HepG2 (cell line): Measurements from ENCODE around the gene AP3B1. TPM values are rescaled to one million over a fixed set of nuclear protein-coding genes. Genes with fewer than 3 reads are reported as not detected.

Experiments used
- ATAC-seq: fragments of 200-7000 bp; cut with Tn5 transposase; 3 replicates; pipeline ENCODE4 v1.9.1; 2020; ENCODE audit warnings: mild to moderate bottlenecking, moderate library complexity
- BruUV-seq: library from RNA; stranded (reverse); fragments of 400-500 nt; replicated peaks from 2 replicates; lab custom pipeline; 2021; lab: Mats Ljungman, UMichigan
- CTCF ChIA-PET: fragments of 300-600 bp; formaldehyde crosslinking; extraction: SDS; loops from one replicate; lab custom pipeline; 2021; ENCODE audit warnings: low total read pairs, inconsistent platforms, low intra/inter-chr PET ratio; lab: Yijun Ruan, JAX
- POLR2A ChIA-PET: fragments of 350-600 bp; sonication (Branson Sonifier 250); formaldehyde crosslinking; loops from one replicate; lab custom pipeline; 2020; ENCODE audit warnings: antibody characterized with exemption, inconsistent platforms; lab: Yijun Ruan, JAX
- DNase-seq: peaks from one replicate; pipeline ENCODE4 v3.0.0-alpha.2; 2015; ENCODE audit warnings: low spot score
- FAIRE-seq: peaks from 3 replicates; lab custom pipeline; 2011; peaks lifted over from hg19 to GRCh38; lab: Jason Lieb, UNC
- H2AFZ ChIP-seq: one replicate; pipeline ENCODE4 v1.6.1; 2011; ENCODE audit warnings: low read length, inconsistent platforms
- H3K27ac ChIP-seq: fragments of 300-600 bp; 3 replicates; pipeline ENCODE4 v1.8.0; 2011; ENCODE audit warnings: mixed run types, mild to moderate bottlenecking, mixed read lengths, low read length, inconsistent platforms; ENCODE audit not compliant: insufficient read depth; ENCODE audit errors: extremely low read length
- H3K27me3 ChIP-seq, 2 experiments: fragments of 200-600 bp in 1 of 2; 2 replicates in 1 of 2; 3 replicates in 1 of 2; pipeline versions ENCODE4 v1.6.0 to v1.8.0; 2011; ENCODE audit warnings: low read length in 2 of 2, mild to moderate bottlenecking in 2 of 2, moderate library complexity in 2 of 2, inconsistent platforms in 1 of 2; ENCODE audit not compliant: insufficient read depth in 2 of 2, control insufficient read depth in 1 of 2
- H3K36me3 ChIP-seq, 2 experiments: fragments of 200-600 bp in 1 of 2; replicated peaks in 1 of 2; 2 replicates in 1 of 2; 3 replicates in 1 of 2; pipeline versions ENCODE4 v1.5.1 to v1.8.0; 2011; ENCODE audit warnings: low read length in 2 of 2, inconsistent platforms in 1 of 2; ENCODE audit not compliant: insufficient read depth in 2 of 2, control insufficient read depth in 1 of 2
- H3K4me1 ChIP-seq: 2 replicates; pipeline ENCODE4 v1.5.1; 2012; ENCODE audit warnings: low read length, inconsistent platforms; ENCODE audit not compliant: insufficient read depth
- H3K4me2 ChIP-seq: 2 replicates; pipeline ENCODE4 v1.6.0; 2011; ENCODE audit warnings: low read depth, low read length, inconsistent platforms
- H3K4me3 ChIP-seq, 3 experiments: fragments of 200-600 bp in 1 of 3; sonication (generic), shearing (Covaris generic) in 1 of 3; replicated peaks in 1 of 3; 2 replicates each; pipeline ENCODE4 v1.5.1; 2011 to 2016; ENCODE audit warnings: low read length in 3 of 3, inconsistent platforms in 2 of 3, low read depth in 2 of 3, mild to moderate bottlenecking in 2 of 3, control low read depth in 1 of 3, mixed read lengths in 1 of 3; ENCODE audit not compliant: insufficient read depth in 1 of 3
- H3K79me2 ChIP-seq: one replicate; pipeline ENCODE4 v1.6.1; 2011; ENCODE audit warnings: low read length, inconsistent platforms; ENCODE audit not compliant: insufficient read depth
- H3K9ac ChIP-seq: 2 replicates; pipeline ENCODE4 v1.6.0; 2011; ENCODE audit warnings: mild to moderate bottlenecking, low read depth, low read length, inconsistent platforms; ENCODE audit not compliant: insufficient read depth
- H3K9me3 ChIP-seq: 2 replicates; pipeline ENCODE4 v1.5.1; 2012; ENCODE audit warnings: mild to moderate bottlenecking, low read length
- H4K20me1 ChIP-seq: 2 replicates; pipeline ENCODE4 v1.6.0; 2011; ENCODE audit warnings: inconsistent platforms, mild to moderate bottlenecking, low read length, moderate library complexity; ENCODE audit not compliant: insufficient read depth
- JUN ChIP-seq: sonication (generic); formaldehyde crosslinking; IDR thresholded peaks from 2 replicates; pipeline ENCODE4 v1.4.0; 2020; ENCODE audit warnings: mild to moderate bottlenecking, missing genetic modification reagents
- KLF11 ChIP-seq: IDR thresholded peaks from 2 replicates; pipeline ENCODE4 v1.6.1; 2016; ENCODE audit warnings: missing compliant biosample characterization
- REPIN1 ChIP-seq: sonication (generic); formaldehyde crosslinking; IDR thresholded peaks from 2 replicates; pipeline ENCODE4 v1.8.0; 2022; ENCODE audit warnings: missing genetic modification reagents, low read depth, mild to moderate bottlenecking, borderline replicate concordance
- SOX13 ChIP-seq, 3 experiments: fragments of 450-650 bp in 1 of 3; sonication (generic) in 1 of 3; formaldehyde crosslinking in 1 of 3; IDR thresholded peaks in 2 of 3; conservative IDR thresholded peaks in 1 of 3; 2 replicates each; pipeline versions ENCODE4 v1.5.0 to v1.6.1; 2016 to 2020; ENCODE audit warnings: antibody characterized with exemption in 1 of 3, mild to moderate bottlenecking in 1 of 3, missing compliant biosample characterization in 1 of 3, missing genetic modification reagents in 1 of 3, moderate library complexity in 1 of 3
- SUZ12 ChIP-seq: fragments of 150-350 bp; IDR thresholded peaks from 2 replicates; pipeline ENCODE4 v1.6.1; 2014; ENCODE audit warnings: low read depth, low read length
- TAF15 ChIP-seq: fragments of 200-400 bp; formaldehyde crosslinking; IDR thresholded peaks from one replicate; pipeline ENCODE4 v1.6.1; 2018; ENCODE audit warnings: mild to moderate bottlenecking, low read depth, low read length; ENCODE audit not compliant: poor library complexity, severe bottlenecking
- ZNF329 ChIP-seq: sonication (generic); formaldehyde crosslinking; IDR thresholded peaks from 2 replicates; pipeline ENCODE4 v1.9.0; 2021; ENCODE audit warnings: low read depth, mild to moderate bottlenecking, missing genetic modification reagents
- ZNF563 ChIP-seq: sonication (generic); formaldehyde crosslinking; IDR thresholded peaks from 2 replicates; pipeline ENCODE4 v1.8.0; 2022; ENCODE audit warnings: mild to moderate bottlenecking, moderate library complexity, missing genetic modification reagents
- ZNF841 ChIP-seq: sonication (generic); formaldehyde crosslinking; IDR thresholded peaks from 2 replicates; pipeline ENCODE4 v1.8.1; 2023; ENCODE audit warnings: missing genetic modification reagents, borderline replicate concordance
- WGBS: methylation state at CpG from one replicate; pipeline ENCODE4 v1.1.6; 2017; ENCODE audit warnings: low lambda C conversion rate; 5-methylcytosine and 5-hydroxymethylcytosine counted together
- in situ Hi-C: cut with HindIII; loops from 2 replicates; pipeline ENCODE4 v1.10.0; 2017; ENCODE audit warnings: low pct_unique_long_range_greater_than_20kb; ENCODE audit not compliant: extremely low pct_ligation_motif_present
- intact Hi-C: fragments of 100-400 bp; cut with micrococcal nuclease; formaldehyde crosslinking; loops from one replicate; pipeline ENCODE4 v1.10.0; 2022; ENCODE audit not compliant: unreplicated experiment
- polyA plus RNA-seq, 8 experiments: library from polyadenylated mRNA; depleted of rRNA in 3 of 8; stranded (reverse) in 7 of 8; unstranded in 1 of 8; fragments of >200 nt; fragmentation: Illumina TruSeq in 4 of 8; extraction: Trizol in 4 of 8; gene quantifications; 2 replicates each; pipeline versions ENCODE4 v1.2.1 to v1.2.3, GENCODE V29; 2011 to 2016; ENCODE audit warnings: low read depth in 4 of 8, missing spikeins in 1 of 8, mixed read lengths in 1 of 8; ENCODE audit not compliant: insufficient read depth in 1 of 8
- total RNA-seq, 5 experiments: library from RNA; depleted of rRNA; stranded (reverse); fragments of >200 nt; fragmentation: Illumina TruSeq; extraction: Trizol; gene quantifications; 2 replicates each; pipeline ENCODE4 v1.2.3, GENCODE V29; 2016; ENCODE audit warnings: low read depth in 1 of 5
- TF ChIP-seq, protein P1 (sequence below): sonication (generic); formaldehyde crosslinking; conservative IDR thresholded peaks from 2 replicates; pipeline ENCODE4 v1.8.0; 2022; ENCODE audit warnings: low read depth, missing genetic modification reagents
- TF ChIP-seq, protein P2 (sequence below): fragments of 450-650 bp; IDR thresholded peaks from 2 replicates; pipeline ENCODE4 v1.6.1; 2017
- TF ChIP-seq, protein P3 (sequence below): sonication (generic); formaldehyde crosslinking; IDR thresholded peaks from 2 replicates; pipeline ENCODE4 v1.4.0; 2020; ENCODE audit warnings: missing genetic modification reagents

The AP3B1 gene
- total and polyA plus RNA-seq, 2 of the 13 experiments (the other 11 are each of a cell fraction or from before 2014, with no cell fraction given): 37.7 to 51.2 TPM

DNA sequence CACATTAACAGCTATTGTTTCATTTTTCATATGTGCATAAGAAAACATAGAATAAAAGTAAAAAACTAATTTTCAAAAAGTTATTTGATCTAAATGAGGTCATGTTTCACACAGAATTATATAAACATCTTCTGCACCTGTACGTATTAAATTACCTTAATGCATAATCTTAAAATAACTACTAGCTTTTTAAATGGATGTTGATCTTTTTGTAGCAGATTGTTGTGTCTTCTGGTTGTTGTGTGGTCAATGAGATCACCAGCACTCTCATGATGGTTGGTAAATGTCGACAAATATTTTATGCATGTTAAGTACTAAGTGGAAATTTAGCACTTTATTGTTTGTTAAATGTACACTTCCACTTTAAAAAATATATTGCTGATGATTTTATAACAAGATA, 162.0 kb downstream of the AP3B1 start:
- Histone ChIP-seq H3K27me3 (no peaks in the 10 kb centered on the region), H3K36me3 (peaks cover 3 to 17% of the 10 kb centered on the region in 2 experiments; a peak in 4 of 5 replicates), H3K79me2 (no peaks in the 10 kb centered on the region)
- intact Hi-C loops: no loop called here
- in situ Hi-C loops: no loop called here
- BruUV-seq: no TSS peak
- TF ChIP-seq ZNF329 (CRISPR knock-in tag) (no peak), SUZ12 (no peak)
- TF ChIP-seq, protein P1, sequence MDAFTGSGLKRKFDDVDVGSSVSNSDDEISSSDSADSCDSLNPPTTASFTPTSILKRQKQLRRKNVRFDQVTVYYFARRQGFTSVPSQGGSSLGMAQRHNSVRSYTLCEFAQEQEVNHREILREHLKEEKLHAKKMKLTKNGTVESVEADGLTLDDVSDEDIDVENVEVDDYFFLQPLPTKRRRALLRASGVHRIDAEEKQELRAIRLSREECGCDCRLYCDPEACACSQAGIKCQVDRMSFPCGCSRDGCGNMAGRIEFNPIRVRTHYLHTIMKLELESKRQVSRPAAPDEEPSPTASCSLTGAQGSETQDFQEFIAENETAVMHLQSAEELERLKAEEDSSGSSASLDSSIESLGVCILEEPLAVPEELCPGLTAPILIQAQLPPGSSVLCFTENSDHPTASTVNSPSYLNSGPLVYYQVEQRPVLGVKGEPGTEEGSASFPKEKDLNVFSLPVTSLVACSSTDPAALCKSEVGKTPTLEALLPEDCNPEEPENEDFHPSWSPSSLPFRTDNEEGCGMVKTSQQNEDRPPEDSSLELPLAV: no peak
- TF ChIP-seq, all 625 proteins: peak for 0
- 98% methylated on average over 2 of the region's 2 CpGs for WGBS
- ATAC-seq (no peak), DNase-seq (no peak), FAIRE-seq (no peak)
- Histone ChIP-seq H3K4me1 (peaks cover 7% of the 10 kb centered on the region), H3K9me3 (no peaks in the 10 kb centered on the region), H2AFZ (no peak overlapping the region), H4K20me1 (no peaks in the 10 kb centered on the region), H3K9ac (no peak overlapping the region), H3K4me2 (no peak overlapping the region), H3K4me3 (no peak overlapping the region), H3K27ac (no peak overlapping the region)
- POLR2A ChIA-PET: no interaction called here
- CTCF ChIA-PET: no interaction called here

DNA sequence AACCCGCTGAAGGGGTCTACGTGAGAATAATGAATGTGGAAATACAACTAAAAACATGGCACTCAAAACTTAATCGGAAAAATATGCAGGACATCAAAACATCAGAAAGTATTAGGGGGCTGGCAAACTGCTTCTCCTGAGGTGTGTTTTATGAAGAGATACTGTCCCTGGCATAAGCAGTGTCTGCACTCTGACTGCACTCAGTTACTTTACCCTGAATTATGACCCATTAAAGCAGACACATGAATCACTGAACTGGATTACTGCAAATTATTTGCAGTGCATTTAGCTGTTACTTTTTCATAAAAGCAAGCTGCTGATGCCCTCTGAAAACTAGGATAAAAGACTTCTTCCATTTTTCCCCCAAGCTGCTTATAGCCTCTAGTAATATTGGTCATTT, 164.9 kb downstream of the AP3B1 start:
- TF ChIP-seq, protein P2, sequence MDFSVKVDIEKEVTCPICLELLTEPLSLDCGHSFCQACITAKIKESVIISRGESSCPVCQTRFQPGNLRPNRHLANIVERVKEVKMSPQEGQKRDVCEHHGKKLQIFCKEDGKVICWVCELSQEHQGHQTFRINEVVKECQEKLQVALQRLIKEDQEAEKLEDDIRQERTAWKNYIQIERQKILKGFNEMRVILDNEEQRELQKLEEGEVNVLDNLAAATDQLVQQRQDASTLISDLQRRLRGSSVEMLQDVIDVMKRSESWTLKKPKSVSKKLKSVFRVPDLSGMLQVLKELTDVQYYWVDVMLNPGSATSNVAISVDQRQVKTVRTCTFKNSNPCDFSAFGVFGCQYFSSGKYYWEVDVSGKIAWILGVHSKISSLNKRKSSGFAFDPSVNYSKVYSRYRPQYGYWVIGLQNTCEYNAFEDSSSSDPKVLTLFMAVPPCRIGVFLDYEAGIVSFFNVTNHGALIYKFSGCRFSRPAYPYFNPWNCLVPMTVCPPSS: no peak
- no peak for TF ChIP-seq ZNF841 (CRISPR knock-in tag)
- TF ChIP-seq SOX13 (IDR thresholded peaks at IDR 0.05): no peak
- TF ChIP-seq SOX13 (CRISPR knock-in tag; conservative IDR thresholded peaks at IDR 0.05 in 1 of 2, IDR thresholded peaks at IDR 0.05 in 1 of 2): no peak
- no peak for TF ChIP-seq KLF11
- no peak for TF ChIP-seq JUN (CRISPR knock-in tag)
- no peak for TF ChIP-seq ZNF563 (CRISPR knock-in tag)
- TF ChIP-seq REPIN1 (CRISPR knock-in tag): no peak
- TF ChIP-seq, protein P3, sequence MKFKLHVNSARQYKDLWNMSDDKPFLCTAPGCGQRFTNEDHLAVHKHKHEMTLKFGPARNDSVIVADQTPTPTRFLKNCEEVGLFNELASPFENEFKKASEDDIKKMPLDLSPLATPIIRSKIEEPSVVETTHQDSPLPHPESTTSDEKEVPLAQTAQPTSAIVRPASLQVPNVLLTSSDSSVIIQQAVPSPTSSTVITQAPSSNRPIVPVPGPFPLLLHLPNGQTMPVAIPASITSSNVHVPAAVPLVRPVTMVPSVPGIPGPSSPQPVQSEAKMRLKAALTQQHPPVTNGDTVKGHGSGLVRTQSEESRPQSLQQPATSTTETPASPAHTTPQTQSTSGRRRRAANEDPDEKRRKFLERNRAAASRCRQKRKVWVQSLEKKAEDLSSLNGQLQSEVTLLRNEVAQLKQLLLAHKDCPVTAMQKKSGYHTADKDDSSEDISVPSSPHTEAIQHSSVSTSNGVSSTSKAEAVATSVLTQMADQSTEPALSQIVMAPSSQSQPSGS (CRISPR knock-in tag): no peak
- TF ChIP-seq TAF15: no peak

More for the DNA sequence above, 164.9 kb downstream of the AP3B1 start:
- Histone ChIP-seq H3K27me3 (no peaks in the 10 kb centered on the region), H3K4me3 (no peak overlapping the region), H3K27ac (no peak overlapping the region), H3K4me2 (no peak overlapping the region), H3K36me3 (peaks cover 1 to 6% of the 10 kb centered on the region in 2 experiments; a peak in 2 of 5 replicates), H3K9me3 (no peaks in the 10 kb centered on the region), H2AFZ (no peak overlapping the region), H3K79me2 (no peaks in the 10 kb centered on the region), H4K20me1 (no peaks in the 10 kb centered on the region), H3K4me1 (no peaks in the 10 kb centered on the region), H3K9ac (no peak overlapping the region)
- 97% methylated on average over 3 of the region's 3 CpGs for WGBS
- ATAC-seq (no peak), DNase-seq (no peak), FAIRE-seq (no peak)
- intact Hi-C loops: no loop called here
- CTCF ChIA-PET: no interaction called here
- no TSS peak for BruUV-seq
- in situ Hi-C loops: no loop called here
- POLR2A ChIA-PET: no interaction called here
